Neural progenitor cell (in vitro differentiated cells): ENCODE results near the gene FLVCR1.

ENCODE experiments used
- EZH2phosphoT487 ChIP-seq: fragments of 200-600 bp; sonication (generic); IDR thresholded peaks from 2 replicates; pipeline ENCODE4 v1.6.1; 2017; ENCODE audit warnings: antibody characterized with exemption
- TF ChIP-seq, protein P1 (sequence below): fragments of 200-600 bp; sonication (generic); IDR thresholded peaks from 2 replicates; pipeline ENCODE4 v1.5.1; 2017; ENCODE audit warnings: antibody characterized with exemption, mild to moderate bottlenecking

- no peak for TF ChIP-seq EZH2phosphoT487
- TF ChIP-seq, protein P1, sequence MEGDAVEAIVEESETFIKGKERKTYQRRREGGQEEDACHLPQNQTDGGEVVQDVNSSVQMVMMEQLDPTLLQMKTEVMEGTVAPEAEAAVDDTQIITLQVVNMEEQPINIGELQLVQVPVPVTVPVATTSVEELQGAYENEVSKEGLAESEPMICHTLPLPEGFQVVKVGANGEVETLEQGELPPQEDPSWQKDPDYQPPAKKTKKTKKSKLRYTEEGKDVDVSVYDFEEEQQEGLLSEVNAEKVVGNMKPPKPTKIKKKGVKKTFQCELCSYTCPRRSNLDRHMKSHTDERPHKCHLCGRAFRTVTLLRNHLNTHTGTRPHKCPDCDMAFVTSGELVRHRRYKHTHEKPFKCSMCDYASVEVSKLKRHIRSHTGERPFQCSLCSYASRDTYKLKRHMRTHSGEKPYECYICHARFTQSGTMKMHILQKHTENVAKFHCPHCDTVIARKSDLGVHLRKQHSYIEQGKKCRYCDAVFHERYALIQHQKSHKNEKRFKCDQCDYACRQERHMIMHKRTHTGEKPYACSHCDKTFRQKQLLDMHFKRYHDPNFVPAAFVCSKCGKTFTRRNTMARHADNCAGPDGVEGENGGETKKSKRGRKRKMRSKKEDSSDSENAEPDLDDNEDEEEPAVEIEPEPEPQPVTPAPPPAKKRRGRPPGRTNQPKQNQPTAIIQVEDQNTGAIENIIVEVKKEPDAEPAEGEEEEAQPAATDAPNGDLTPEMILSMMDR: no peak
Measured at GRCh38 chr1:212917134-212917485, 59.0 kb downstream of the FLVCR1 start.
